NCI-H446 treated with DMSO at 0.1 percent for 48 hours (cell line): ENCODE results near the gene LBHD2.
"Not testable (repeated sequence)": the region's sequence is repeated elsewhere in the genome, so short reads cannot be mapped to it uniquely, and the experiment has no call there.

Experiments
- DNase-seq: peaks from one replicate; lab custom pipeline; 2025; lab: John Stamatoyannopoulos, UW

Gene LBHD2

GRCh38 chr14:103084021-103084919 is at the start of gene LBHD2:
Gene LBHD2, plus strand, starts transcription at chr14:103084210. Its CDS starts 1,803 bp downstream, at chr14:103086013.
- DNase-seq, result no peak

GRCh38 chr14:103041464-103041863 is 42.5 kb upstream of the LBHD2 start:
- DNase-seq, result no peak

- no peak for DNase-seq
Observed at GRCh38 chr14:103043257-103044015, 40.6 kb upstream of the LBHD2 start.

GRCh38 chr14:103045371-103045869 is 38.6 kb upstream of the LBHD2 start:
- DNase-seq, result no peak

- DNase-seq, result not testable (repeated sequence)
Observed at GRCh38 chr14:103047453-103047852, 36.6 kb upstream of the LBHD2 start.

GRCh38 chr14:103050935-103051334 is 33.1 kb upstream of the LBHD2 start:
- DNase-seq, result no peak

- DNase-seq, result no peak
Observed at GRCh38 chr14:103052407-103052806, 31.6 kb upstream of the LBHD2 start.

- no peak for DNase-seq
Observed at GRCh38 chr14:103055695-103056094, 28.3 kb upstream of the LBHD2 start.

GRCh38 chr14:103056322-103057027 is 27.5 kb upstream of the LBHD2 start:
- DNase-seq, result no peak

GRCh38 chr14:103057028-103057371 is 27.0 kb upstream of the LBHD2 start:
- no peak for DNase-seq

- peak; percentile 87 for DNase-seq
Observed at GRCh38 chr14:103057372-103058163, 26.4 kb upstream of the LBHD2 start, which contains the start of gene CDC42BPB. Gene CDC42BPB, minus strand, starts transcription at chr14:103057549. Its CDS starts 376 bp downstream, at chr14:103057173.

- no peak for DNase-seq
Observed at GRCh38 chr14:103058164-103059055, 25.6 kb upstream of the LBHD2 start.

- DNase-seq, result no peak
Observed at GRCh38 chr14:103059556-103059955, 24.5 kb upstream of the LBHD2 start.

- DNase-seq, result no peak
Observed at GRCh38 chr14:103061482-103061976, 22.5 kb upstream of the LBHD2 start.

- no peak for DNase-seq
Observed at GRCh38 chr14:103064436-103064835, 19.6 kb upstream of the LBHD2 start.

GRCh38 chr14:103064978-103065377 is 19.0 kb upstream of the LBHD2 start:
- no peak for DNase-seq

GRCh38 chr14:103065861-103066260 is 18.1 kb upstream of the LBHD2 start:
- no peak for DNase-seq

- no peak for DNase-seq
Observed at GRCh38 chr14:103066399-103066798, 17.6 kb upstream of the LBHD2 start.

GRCh38 chr14:103067231-103067954 is 16.6 kb upstream of the LBHD2 start:
- DNase-seq, result no peak
